ENCODE results near the gene MIEF2. TPM values are rescaled to one million over a fixed set of nuclear protein-coding genes. Genes with fewer than 3 reads are reported as not detected.

The MIEF2 gene
- total and polyA plus RNA-seq, 12 donors, result 18.9 to 43.4 (median 31.4) TPM

GRCh38 chr17:18231164-18231563 lies 29.3 kb upstream of the MIEF2 start:
- no peaks in the 10 kb centered on the region for H3K9me3 ChIP-seq
- no peak for DNase-seq
- H3K27me3 ChIP-seq, result no peaks in the 10 kb centered on the region
- peaks cover 4 to 10% (median 9%) of the 10 kb centered on the region in 9 donors for H3K4me1 ChIP-seq
- peaks cover 0 to 43% (median 4%) of the 10 kb centered on the region in 9 donors for H3K36me3 ChIP-seq
- TF ChIP-seq CTCF (IDR thresholded peaks at IDR 0.05), result no peak
- 72 to 74% methylated on average over 9 of the region's 9 CpGs for whole genome bisulfite sequencing, 2 donors
- intact Hi-C loops (cut with DNase I), result no loop called here
- no peak overlapping the region for H3K27ac ChIP-seq
- H3K4me3 ChIP-seq, result no peak overlapping the region
- no peak for ATAC-seq

GRCh38 chr17:18233803-18234518 lies 26.5 kb upstream of the MIEF2 start:
- DNase-seq (no peak), ATAC-seq (no peak)
- WGBS, 2 donors, result 92 to 95% methylated on average over 22 of the region's 22 CpGs
- H3K9me3 ChIP-seq, result no peaks in the 10 kb centered on the region
- no peak overlapping the region for H3K27ac ChIP-seq
- no peak for TF ChIP-seq CTCF (IDR thresholded peaks at IDR 0.05)
- H3K4me1 ChIP-seq, result no peaks in the 10 kb centered on the region
- H3K27me3 ChIP-seq, result no peaks in the 10 kb centered on the region
- intact Hi-C loops (cut with DNase I), result no loop called here
- H3K4me3 ChIP-seq, result no peak overlapping the region
- peaks cover 0 to 71% (median 4%) of the 10 kb centered on the region in 9 donors for H3K36me3 ChIP-seq

DNA sequence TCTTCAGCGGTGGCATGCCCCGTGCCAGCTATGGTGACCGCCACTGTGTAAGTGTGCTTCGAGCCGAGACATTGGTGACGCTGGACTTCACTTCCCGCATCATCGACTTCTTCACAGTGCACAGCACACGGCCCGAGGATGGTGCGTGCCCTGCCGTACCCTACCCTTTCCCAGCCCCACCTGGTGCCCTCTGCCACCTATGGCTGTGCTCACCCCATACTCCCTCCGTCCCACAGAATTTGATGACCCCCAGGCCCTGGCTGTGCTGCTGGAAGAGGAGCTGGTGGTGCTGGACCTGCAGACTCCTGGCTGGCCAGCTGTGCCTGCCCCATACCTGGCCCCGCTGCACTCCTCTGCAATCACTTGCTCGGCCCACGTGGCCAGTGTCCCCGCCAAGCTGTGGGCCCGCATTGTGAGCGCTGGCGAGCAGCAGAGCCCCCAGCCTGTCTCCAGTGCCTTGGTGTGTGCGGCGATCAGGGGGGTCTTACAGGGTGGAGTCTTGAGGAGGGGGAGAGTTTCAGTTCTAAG lies 25.5 kb upstream of the MIEF2 start:
- WGBS, 2 donors, result 95 to 97% methylated on average over 22 of the region's 22 CpGs
- TF ChIP-seq CTCF (IDR thresholded peaks at IDR 0.05), result no peak
- Histone ChIP-seq H3K9me3 (no peaks in the 10 kb centered on the region), H3K27me3 (no peaks in the 10 kb centered on the region), H3K4me1 (peaks cover 0 to 5% (median 0%) of the 10 kb centered on the region in 9 donors), H3K36me3 (peaks cover 0 to 78% (median 4%) of the 10 kb centered on the region in 9 donors), H3K4me3 (no peak overlapping the region), H3K27ac (no peak overlapping the region)
- DNase-seq (no peak), ATAC-seq (no peak)
- intact Hi-C loops (cut with DNase I), result no loop called here

- ATAC-seq (no peak), DNase-seq (no peak)
- no peak for TF ChIP-seq CTCF (IDR thresholded peaks at IDR 0.05)
These were observed 24.7 kb upstream of the MIEF2 start for GRCh38 chr17:18235743-18236256.

More at GRCh38 chr17:18235743-18236256, 24.7 kb upstream of the MIEF2 start:
- Histone ChIP-seq H3K27me3 (no peaks in the 10 kb centered on the region), H3K36me3 (peaks cover 0 to 86% (median 4%) of the 10 kb centered on the region in 9 donors), H3K4me1 (peaks cover 0 to 5% (median 0%) of the 10 kb centered on the region in 9 donors), H3K27ac (no peak overlapping the region), H3K4me3 (no peak overlapping the region), H3K9me3 (no peaks in the 10 kb centered on the region)
- 80 to 82% methylated on average over 14 of the region's 14 CpGs for WGBS, 2 donors
- intact Hi-C loops (cut with DNase I), result no loop called here

All from heart right ventricle (tissue), 16 donors.